K562 (cell line): ENCODE results near the gene RHOF. TPM values are rescaled to one million over a fixed set of nuclear protein-coding genes. Genes with fewer than 3 reads are reported as not detected.

Experiments
- ATAC-seq: fragments of 200-7000 bp; cut with Tn5 transposase; 3 replicates; pipeline ENCODE4 v1.9.1; 2020; ENCODE audit warnings: moderate library complexity
- BruUV-seq: library from RNA; stranded (reverse); fragments of 400-500 nt; replicated peaks from 2 replicates; lab custom pipeline; 2021; lab: Mats Ljungman, UMichigan
- CTCF ChIA-PET: fragments of 300-600 bp; formaldehyde crosslinking; extraction: SDS; loops from one replicate; lab custom pipeline; 2021; ENCODE audit warnings: low intra/inter-chr PET ratio; lab: Yijun Ruan, JAX
- POLR2A ChIA-PET: fragments of 300-600, 350-650 bp; sonication (Branson Sonifier 250); formaldehyde crosslinking; extraction: SDS; loops from one replicate; lab custom pipeline; 2021; ENCODE audit warnings: antibody characterized with exemption, inconsistent platforms; lab: Yijun Ruan, JAX
- DNase-seq, 4 experiments: peaks; one replicate each; pipeline versions ENCODE4 v3.0.0 to v3.0.0-alpha.2; 2011 to 2018; ENCODE audit warnings: low spot score in 3 of 4, mixed read lengths in 3 of 4; ENCODE audit errors: extremely low read depth in 1 of 4
- FAIRE-seq: peaks from 2 replicates; lab custom pipeline; 2011; peaks lifted over from hg19 to GRCh38; lab: Jason Lieb, UNC
- H2AFZ ChIP-seq: 2 replicates; pipeline ENCODE4 v1.6.0; 2011; ENCODE audit warnings: low read depth, low read length, control low read depth, inconsistent platforms
- H3K27ac ChIP-seq: fragments of 200-600 bp; 3 replicates; pipeline ENCODE4 v1.8.0; 2011; ENCODE audit warnings: low read depth, mild to moderate bottlenecking, control low read depth, inconsistent platforms, low read length, moderate library complexity, mixed read lengths; ENCODE audit errors: extremely low read depth
- H3K27me3 ChIP-seq, 2 experiments: fragments of 300-600 bp in 1 of 2; 2 replicates in 1 of 2; 3 replicates in 1 of 2; pipeline versions ENCODE4 v1.6.0 to v1.8.0; 2011; ENCODE audit warnings: inconsistent platforms in 2 of 2, low read length in 2 of 2, mild to moderate bottlenecking in 1 of 2, mixed read lengths in 1 of 2, moderate library complexity in 1 of 2; ENCODE audit not compliant: control insufficient read depth in 2 of 2, insufficient read depth in 2 of 2
- H3K36me3 ChIP-seq: fragments of 300-600 bp; 3 replicates; pipeline ENCODE4 v1.8.0; 2011; ENCODE audit warnings: mild to moderate bottlenecking, low read length, inconsistent platforms; ENCODE audit not compliant: control insufficient read depth, insufficient read depth
- H3K4me1 ChIP-seq, 2 experiments: fragments of 200-600 bp in 1 of 2; replicated peaks in 1 of 2; 2 replicates in 1 of 2; 3 replicates in 1 of 2; pipeline versions ENCODE4 v1.5.1 to v1.8.0; 2011; ENCODE audit warnings: inconsistent platforms in 2 of 2, low read length in 2 of 2, mild to moderate bottlenecking in 1 of 2, mixed read lengths in 1 of 2, moderate library complexity in 1 of 2; ENCODE audit not compliant: control insufficient read depth in 2 of 2, insufficient read depth in 2 of 2
- H3K4me2 ChIP-seq: 2 replicates; pipeline ENCODE4 v1.6.1; 2011; ENCODE audit warnings: low read length, control low read depth, inconsistent platforms, mixed read lengths; ENCODE audit not compliant: insufficient read depth
- H3K4me3 ChIP-seq: fragments of 200-600 bp; sonication (generic), shearing (Covaris generic); 2 replicates; pipeline ENCODE4 v1.5.1; 2016; ENCODE audit warnings: control low read depth, inconsistent platforms
- H3K79me2 ChIP-seq: fragments of 200-600 bp; 3 replicates; pipeline ENCODE4 v1.8.0; 2011; ENCODE audit warnings: low read length, inconsistent platforms; ENCODE audit not compliant: control insufficient read depth, insufficient read depth
- H3K9ac ChIP-seq, 2 experiments: 2 replicates each; pipeline versions ENCODE4 v1.6.0 to v1.6.1; 2011; ENCODE audit warnings: low read depth in 2 of 2, low read length in 2 of 2, control low read depth in 1 of 2, inconsistent platforms in 1 of 2, mild to moderate bottlenecking in 1 of 2, mixed read lengths in 1 of 2; ENCODE audit not compliant: insufficient read depth in 1 of 2
- H3K9me1 ChIP-seq: one replicate; pipeline ENCODE4 v1.6.0; 2011; ENCODE audit warnings: inconsistent platforms, mild to moderate bottlenecking, low read length, moderate library complexity; ENCODE audit not compliant: control insufficient read depth, insufficient read depth
- H3K9me3 ChIP-seq: replicated peaks from 2 replicates; pipeline ENCODE4 v1.5.1; 2011; ENCODE audit warnings: low read depth, low read length, inconsistent platforms; ENCODE audit not compliant: control insufficient read depth, insufficient read depth
- H4K20me1 ChIP-seq: replicated peaks from 2 replicates; pipeline ENCODE4 v1.6.1; 2011; ENCODE audit warnings: low read length, inconsistent platforms, mixed read lengths; ENCODE audit not compliant: control insufficient read depth, insufficient read depth
- AFF4 ChIP-seq: sonication (generic); formaldehyde crosslinking; IDR thresholded peaks from 2 replicates; pipeline ENCODE4 v1.8.0; 2023; ENCODE audit warnings: mild to moderate bottlenecking, missing genetic modification reagents
- BMI1 ChIP-seq: fragments of 150-350 bp; IDR thresholded peaks from 2 replicates; pipeline ENCODE4 v1.6.1; 2014; ENCODE audit warnings: low read length
- DMBX1 ChIP-seq: fragments of 250-450 bp; sonication (Bioruptor Pico); IDR thresholded peaks from 2 replicates; pipeline ENCODE4 v1.8.0; 2022; ENCODE audit warnings: inconsistent platforms, mild to moderate bottlenecking, moderate library complexity, borderline replicate concordance
- E2F4 ChIP-seq: sonication (generic); formaldehyde crosslinking; IDR thresholded peaks from 2 replicates; pipeline ENCODE4 v1.8.0; 2022; ENCODE audit warnings: mild to moderate bottlenecking, low read depth, missing genetic modification reagents
- HDAC1 ChIP-seq, 2 experiments: fragments of 450-650 bp; IDR thresholded peaks; 2 replicates each; pipeline ENCODE4 v1.6.1; 2016 to 2017; ENCODE audit warnings: inconsistent platforms in 1 of 2, mild to moderate bottlenecking in 1 of 2, moderate library complexity in 1 of 2
- MBD2 ChIP-seq: sonication (generic); IDR thresholded peaks from 2 replicates; pipeline ENCODE4 v1.6.1; 2016; ENCODE audit warnings: low read depth, borderline replicate concordance
- NR1H2 ChIP-seq: sonication (generic); formaldehyde crosslinking; IDR thresholded peaks from 2 replicates; pipeline ENCODE4 v1.4.0; 2020; ENCODE audit warnings: mild to moderate bottlenecking, missing genetic modification reagents
- NUFIP1 ChIP-seq: fragments of 450-650 bp; IDR thresholded peaks from 2 replicates; pipeline ENCODE4 v1.6.1; 2018; ENCODE audit not compliant: partially characterized antibody
- RFX7 ChIP-seq: fragments of 250-450 bp; sonication (Bioruptor Pico); IDR thresholded peaks from 2 replicates; pipeline ENCODE4 v1.5.1; 2021; ENCODE audit warnings: mild to moderate bottlenecking
- SETDB1 ChIP-seq: IDR thresholded peaks from one replicate; pipeline ENCODE4 v1.6.1; 2012; ENCODE audit warnings: low read length, control low read depth, inconsistent platforms
- ZNF274 ChIP-seq: IDR thresholded peaks from 2 replicates; pipeline ENCODE4 v1.6.1; 2011; ENCODE audit warnings: low read depth, mild to moderate bottlenecking, low read length, moderate library complexity, borderline replicate concordance
- ZNF668 ChIP-seq: fragments of 250-450 bp; sonication (Bioruptor Pico); IDR thresholded peaks from 2 replicates; pipeline ENCODE4 v1.8.0; 2022; ENCODE audit warnings: mild to moderate bottlenecking, inconsistent platforms
- ZNF696 ChIP-seq: fragments of 250-450 bp; sonication (Bioruptor Pico); conservative IDR thresholded peaks from 2 replicates; pipeline ENCODE4 v1.4.0; 2020; ENCODE audit warnings: mild to moderate bottlenecking, moderate library complexity
- WGBS: fragments of 100-300 bp; shearing (Covaris generic); methylation state at CpG from one replicate; pipeline ENCODE4 v1.1.6; 2016; ENCODE audit warnings: low coverage, mixed read lengths; ENCODE audit not compliant: insufficient coverage; ENCODE audit errors: missing lambda C conversion rate; 5-methylcytosine and 5-hydroxymethylcytosine counted together
- in situ Hi-C: fragments of 300-500 bp; cut with MboI; formaldehyde crosslinking; loops from 4 replicates; pipeline ENCODE4 v1.15.0; 2018; ENCODE audit warnings: inconsistent platforms, mixed read lengths
- intact Hi-C: fragments of 100-400 bp; cut with micrococcal nuclease; formaldehyde crosslinking; loops from 2 replicates; pipeline ENCODE4 v1.14.2; 2022
- polyA plus RNA-seq, 8 experiments: library from polyadenylated mRNA; depleted of rRNA in 4 of 8; stranded (reverse) in 5 of 8; unstranded in 3 of 8; fragments of >200 nt; fragmentation: Nextera tagmentation in 2 of 8; fragmentation: Illumina TruSeq in 1 of 8; extraction: Ambion mirVana in 2 of 8; extraction: Trizol in 1 of 8; gene quantifications; 2 replicates each; pipeline versions ENCODE4 v1.2.1 to v1.2.3, GENCODE V29; 2011 to 2014; ENCODE audit warnings: inconsistent platforms in 1 of 8, missing spikeins in 1 of 8
- total RNA-seq, 7 experiments: library from RNA; depleted of rRNA in 6 of 7; stranded (reverse); fragments of >200 nt in 6 of 7; fragmentation: Illumina TruSeq in 2 of 7; extraction: Trizol in 2 of 7; gene quantifications; 2 replicates each; pipeline versions ENCODE4 v1.2.1 to v1.2.3, GENCODE V29; 2011 to 2021; ENCODE audit warnings: low replicate concordance in 1 of 7
- TF ChIP-seq, protein P1 (sequence below): sonication (generic); formaldehyde crosslinking; IDR thresholded peaks from 2 replicates; pipeline ENCODE4 v1.8.0; 2022; ENCODE audit warnings: missing genetic modification reagents, mild to moderate bottlenecking, borderline replicate concordance

RHOF gene
- total and polyA plus RNA-seq, 9 of the 15 experiments (the other 6 are each of a cell fraction or from before 2014, with no cell fraction given), result 0.13 to 10.1 (median 4.0) TPM

DNA sequence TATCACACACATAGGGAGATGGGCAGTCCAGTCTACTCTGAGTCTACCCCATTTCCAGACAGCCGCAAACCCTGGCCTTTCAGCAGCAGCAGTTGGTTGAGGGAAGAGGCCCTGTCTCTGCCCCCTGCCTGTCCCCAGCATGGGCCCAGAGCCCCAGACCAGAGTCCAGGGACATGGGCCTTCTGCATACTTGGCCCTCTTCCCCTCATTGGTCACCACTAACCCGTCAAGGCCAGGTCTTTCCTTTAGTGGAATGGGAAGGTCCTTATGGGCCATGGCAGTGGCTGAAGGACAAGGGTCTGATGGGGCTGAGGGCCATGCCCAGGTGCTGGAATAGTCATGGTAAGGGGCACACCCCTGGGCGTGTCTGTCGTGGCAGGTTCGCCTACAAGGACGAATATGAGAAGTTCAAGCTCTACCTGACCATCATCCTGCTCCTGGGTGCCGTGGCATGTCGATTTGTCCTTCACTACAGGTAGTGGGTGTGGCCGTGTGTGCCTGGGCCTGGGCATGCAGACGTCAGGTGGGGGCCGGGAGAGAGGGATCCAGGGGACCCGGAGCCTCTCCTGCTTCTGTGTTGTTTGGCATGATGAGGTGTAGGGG, 41.6 kb downstream of the RHOF start:
- in situ Hi-C loops, result no loop called here
- Histone ChIP-seq H3K9me1 (peaks cover 6% of the 10 kb centered on the region), H3K9me3 (no peaks in the 10 kb centered on the region), H2AFZ (no peak overlapping the region), H3K9ac (peak overlapping the region in 1 of 2 experiments; percentile 24; a peak in 1 of 4 replicates), H4K20me1 (0 out of 2 replicates have a peak, but pooled peaks cover 4% of the 10 kb centered on the region), H3K79me2 (no peaks in the 10 kb centered on the region), H3K4me3 (no peak overlapping the region), H3K36me3 (peaks cover 32% of the 10 kb centered on the region), H3K27me3 (no peaks in the 10 kb centered on the region), H3K4me2 (no peak overlapping the region), H3K27ac (no peak overlapping the region), H3K4me1 (peaks cover 14 to 27% of the 10 kb centered on the region in 2 experiments)
- DNase-seq, result no peak
- ChIA-PET POLR2A (interaction anchor here (0.6 kb wide), 1 partner anchor 833 kb away, joined by 3 read pairs; no protein-coding TSS in a partner anchor), CTCF (interaction anchor here (0.6 kb wide), 1 partner anchor 87 kb away, joined by 3 read pairs; no protein-coding TSS in a partner anchor)
- BruUV-seq, result no TSS peak
- intact Hi-C loops, result no loop called here
- 91% methylated on average over 12 of the region's 12 CpGs for WGBS
- no peak for ATAC-seq
- FAIRE-seq, result no peak
- TF ChIP-seq ZNF668 (no peak), ZNF274 (no peak), RFX7 (CRISPR knock-in tag) (no peak), AFF4 (no peak), DMBX1 (CRISPR knock-in tag) (no peak), ZNF696 (CRISPR knock-in tag) (no peak), HDAC1 (IDR thresholded peaks at IDR 0.05) (no peak), NR1H2 (CRISPR knock-in tag) (no peak), MBD2 (no peak), E2F4 (CRISPR knock-in tag) (no peak), SETDB1 (no peak), NUFIP1 (no peak), BMI1 (no peak)
- TF ChIP-seq, protein P1, sequence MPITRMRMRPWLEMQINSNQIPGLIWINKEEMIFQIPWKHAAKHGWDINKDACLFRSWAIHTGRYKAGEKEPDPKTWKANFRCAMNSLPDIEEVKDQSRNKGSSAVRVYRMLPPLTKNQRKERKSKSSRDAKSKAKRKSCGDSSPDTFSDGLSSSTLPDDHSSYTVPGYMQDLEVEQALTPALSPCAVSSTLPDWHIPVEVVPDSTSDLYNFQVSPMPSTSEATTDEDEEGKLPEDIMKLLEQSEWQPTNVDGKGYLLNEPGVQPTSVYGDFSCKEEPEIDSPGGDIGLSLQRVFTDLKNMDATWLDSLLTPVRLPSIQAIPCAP (CRISPR knock-in tag), result no peak
